SU-DHL-6 (cell line): ENCODE results near the gene AGBL4.

Experiments used
- H2AFZ ChIP-seq: fragments of 200-600 bp; sonication (generic); 2 replicates; pipeline ENCODE4 v1.6.1; 2014; ENCODE audit warnings: low read depth, mild to moderate bottlenecking, moderate library complexity, mixed read lengths, antibody characterized with exemption, low read length; ENCODE audit not compliant: severe bottlenecking
- H3F3A ChIP-seq: fragments of 200-600 bp; shearing (Covaris generic); 2 replicates; pipeline ENCODE4 v1.6.0; 2016; ENCODE audit warnings: antibody characterized with exemption, mild to moderate bottlenecking; ENCODE audit not compliant: insufficient read depth
- H3K27ac ChIP-seq: fragments of 200-600 bp; sonication (generic); 2 replicates; pipeline ENCODE4 v1.5.1; 2016; ENCODE audit warnings: low read depth, mild to moderate bottlenecking, low read length, moderate library complexity, mixed read lengths
- H3K27me3 ChIP-seq: fragments of 200-600 bp; sonication (generic), shearing (Covaris generic); 2 replicates; pipeline ENCODE4 v1.6.0; 2014; ENCODE audit warnings: mild to moderate bottlenecking, low read length
- H3K36me3 ChIP-seq: fragments of 200-600 bp; sonication (generic); 2 replicates; pipeline ENCODE4 v1.6.1; 2014; ENCODE audit warnings: mild to moderate bottlenecking, low read length, mixed read lengths
- H3K4me2 ChIP-seq: fragments of 300-600, 200-600 bp; shearing (Covaris generic), sonication (generic); 2 replicates; pipeline ENCODE4 v1.6.0; 2014; ENCODE audit warnings: low read length, low read depth, mild to moderate bottlenecking; ENCODE audit not compliant: poor library complexity, severe bottlenecking
- H3K4me3 ChIP-seq: fragments of 200-600 bp; sonication (generic); 2 replicates; pipeline ENCODE4 v1.5.1; 2014; ENCODE audit warnings: antibody characterized with exemption, low read length, mild to moderate bottlenecking, mixed read lengths; ENCODE audit not compliant: insufficient read depth, poor library complexity, severe bottlenecking
- H3K79me2 ChIP-seq: fragments of 200-600 bp; sonication (generic); 2 replicates; pipeline ENCODE4 v1.6.1; 2014; ENCODE audit warnings: mild to moderate bottlenecking, low read length, moderate library complexity; ENCODE audit not compliant: insufficient read depth
- H3K9ac ChIP-seq: fragments of 200-600 bp; sonication (generic); 2 replicates; pipeline ENCODE4 v1.7.0; 2014; ENCODE audit warnings: mild to moderate bottlenecking, low read length
- H3K9me2 ChIP-seq: fragments of 200-600 bp; sonication (generic); replicated peaks from 2 replicates; pipeline ENCODE4 v1.6.1; 2014; ENCODE audit warnings: low read length; ENCODE audit not compliant: insufficient read depth
- H3K9me3 ChIP-seq: fragments of 200-600 bp; sonication (generic); 2 replicates; pipeline ENCODE4 v1.6.1; 2014; ENCODE audit warnings: low read length, mixed read lengths; ENCODE audit not compliant: insufficient read depth
- H4K20me1 ChIP-seq: fragments of 200-600 bp; sonication (generic); 2 replicates; pipeline ENCODE4 v1.6.1; 2014; ENCODE audit warnings: low read depth, mild to moderate bottlenecking, antibody characterized with exemption, low read length, moderate library complexity, mixed read lengths
- EZH2phosphoT487 ChIP-seq: fragments of 200-600 bp; sonication (generic), shearing (Covaris generic); conservative IDR thresholded peaks from 2 replicates; pipeline ENCODE4 v1.6.1; 2018; ENCODE audit warnings: mild to moderate bottlenecking, antibody characterized with exemption, low read length, moderate library complexity, mixed read lengths
- TF ChIP-seq, protein P1 (sequence below): fragments of 200-600 bp; sonication (generic); IDR thresholded peaks from one replicate; pipeline ENCODE4 v1.5.1; 2017; ENCODE audit warnings: antibody characterized with exemption, mild to moderate bottlenecking, low read length, moderate library complexity; ENCODE audit not compliant: insufficient read depth, poor library complexity, severe bottlenecking

AGBL4 gene

GRCh38 chr1:48608882-48609281 lies 1414.9 kb downstream of the AGBL4 start:
- Histone ChIP-seq H3K4me3 (no peak overlapping the region), H3K79me2 (no peaks in the 10 kb centered on the region), H2AFZ (no peak overlapping the region), H3K9ac (no peak overlapping the region), H3K36me3 (no peaks in the 10 kb centered on the region), H3K9me3 (no peaks in the 10 kb centered on the region), H3K27ac (no peak overlapping the region), H4K20me1 (no peaks in the 10 kb centered on the region), H3K9me2 (no peaks in the 10 kb centered on the region), H3K27me3 (no peaks in the 10 kb centered on the region), H3F3A (no peaks in the 10 kb centered on the region), H3K4me2 (no peak overlapping the region)
- TF ChIP-seq, protein P1, sequence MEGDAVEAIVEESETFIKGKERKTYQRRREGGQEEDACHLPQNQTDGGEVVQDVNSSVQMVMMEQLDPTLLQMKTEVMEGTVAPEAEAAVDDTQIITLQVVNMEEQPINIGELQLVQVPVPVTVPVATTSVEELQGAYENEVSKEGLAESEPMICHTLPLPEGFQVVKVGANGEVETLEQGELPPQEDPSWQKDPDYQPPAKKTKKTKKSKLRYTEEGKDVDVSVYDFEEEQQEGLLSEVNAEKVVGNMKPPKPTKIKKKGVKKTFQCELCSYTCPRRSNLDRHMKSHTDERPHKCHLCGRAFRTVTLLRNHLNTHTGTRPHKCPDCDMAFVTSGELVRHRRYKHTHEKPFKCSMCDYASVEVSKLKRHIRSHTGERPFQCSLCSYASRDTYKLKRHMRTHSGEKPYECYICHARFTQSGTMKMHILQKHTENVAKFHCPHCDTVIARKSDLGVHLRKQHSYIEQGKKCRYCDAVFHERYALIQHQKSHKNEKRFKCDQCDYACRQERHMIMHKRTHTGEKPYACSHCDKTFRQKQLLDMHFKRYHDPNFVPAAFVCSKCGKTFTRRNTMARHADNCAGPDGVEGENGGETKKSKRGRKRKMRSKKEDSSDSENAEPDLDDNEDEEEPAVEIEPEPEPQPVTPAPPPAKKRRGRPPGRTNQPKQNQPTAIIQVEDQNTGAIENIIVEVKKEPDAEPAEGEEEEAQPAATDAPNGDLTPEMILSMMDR, result no peak
- TF ChIP-seq EZH2phosphoT487, result no peak

GRCh38 chr1:48603222-48603621 lies 1420.5 kb downstream of the AGBL4 start:
- Histone ChIP-seq H3K9me2 (no peaks in the 10 kb centered on the region), H3K4me2 (no peak overlapping the region), H4K20me1 (no peaks in the 10 kb centered on the region), H3K9me3 (no peaks in the 10 kb centered on the region), H3K27ac (no peak overlapping the region), H3K4me3 (no peak overlapping the region), H3K27me3 (no peaks in the 10 kb centered on the region), H3F3A (no peaks in the 10 kb centered on the region), H2AFZ (no peak overlapping the region), H3K36me3 (no peaks in the 10 kb centered on the region), H3K79me2 (no peaks in the 10 kb centered on the region), H3K9ac (no peak overlapping the region)
- TF ChIP-seq, protein P1, result no peak
- TF ChIP-seq EZH2phosphoT487, result no peak

GRCh38 chr1:48602349-48602748 lies 1421.4 kb downstream of the AGBL4 start:
- no peaks in the 10 kb centered on the region for H3K79me2 ChIP-seq
- H3K4me3 ChIP-seq, result no peak overlapping the region
- no peak overlapping the region for H2AFZ ChIP-seq
- no peaks in the 10 kb centered on the region for H3F3A ChIP-seq
- H3K9me3 ChIP-seq, result no peaks in the 10 kb centered on the region
- no peaks in the 10 kb centered on the region for H3K36me3 ChIP-seq
- H4K20me1 ChIP-seq, result no peaks in the 10 kb centered on the region
- H3K27ac ChIP-seq, result no peak overlapping the region
- H3K9ac ChIP-seq, result no peak overlapping the region
- no peaks in the 10 kb centered on the region for H3K9me2 ChIP-seq
- TF ChIP-seq, protein P1, result no peak
- no peak for TF ChIP-seq EZH2phosphoT487
- H3K27me3 ChIP-seq, result no peaks in the 10 kb centered on the region
- no peak overlapping the region for H3K4me2 ChIP-seq

DNA sequence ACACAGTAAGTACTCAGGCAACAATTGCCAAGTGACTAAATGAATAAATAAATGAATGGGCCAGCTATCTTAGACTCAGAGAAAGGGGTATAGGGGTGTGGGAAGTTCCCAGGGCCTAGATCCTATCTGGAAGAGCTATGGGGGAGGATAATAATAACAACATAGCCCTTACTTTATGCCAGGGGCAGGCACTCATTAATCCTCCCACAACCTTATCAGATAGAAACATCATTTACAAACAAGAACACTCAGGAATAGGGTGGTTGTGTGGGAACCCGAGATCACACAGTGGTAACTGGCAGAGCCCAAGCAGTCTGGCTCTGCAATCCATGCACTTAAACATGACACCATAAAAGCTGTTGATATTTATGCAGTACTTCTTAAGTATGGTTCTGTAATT lies 1423.6 kb downstream of the AGBL4 start:
- Histone ChIP-seq H3K36me3 (no peaks in the 10 kb centered on the region), H4K20me1 (no peaks in the 10 kb centered on the region), H3K9ac (no peak overlapping the region), H3F3A (no peaks in the 10 kb centered on the region), H3K79me2 (no peaks in the 10 kb centered on the region), H2AFZ (no peak overlapping the region), H3K27me3 (no peaks in the 10 kb centered on the region), H3K9me3 (no peaks in the 10 kb centered on the region), H3K9me2 (no peaks in the 10 kb centered on the region), H3K4me3 (no peak overlapping the region), H3K4me2 (no peak overlapping the region), H3K27ac (no peak overlapping the region)
- no peak for TF ChIP-seq EZH2phosphoT487
- TF ChIP-seq, protein P1, result no peak
